HCT116 (cell line): ENCODE measurements around the gene PPP2CA. TPM values are rescaled to one million over a fixed set of nuclear protein-coding genes. Genes with fewer than 3 reads are reported as not detected.

Source experiments
- ATAC-seq: fragments of 200-7000 bp; cut with Tn5 transposase; 2 replicates; pipeline ENCODE4 v1.9.1; 2020; ENCODE audit warnings: mild to moderate bottlenecking, moderate library complexity
- BruUV-seq: library from RNA; stranded (reverse); fragments of 400-500 nt; replicated peaks from 2 replicates; lab custom pipeline; 2021; lab: Mats Ljungman, UMichigan
- CTCF ChIA-PET: fragments of 300-600 bp; sonication (Branson Sonifier 250); formaldehyde crosslinking; loops from one replicate; lab custom pipeline; 2021; ENCODE audit warnings: antibody characterized with exemption; lab: Charles Lee
- POLR2A ChIA-PET: fragments of 300-600, 350-600 bp; sonication (Branson Sonifier 250); formaldehyde crosslinking; loops from one replicate; lab custom pipeline; 2021; ENCODE audit warnings: antibody characterized with exemption; lab: Charles Lee
- RAD21 ChIA-PET, 2 experiments: fragments of 300-600 bp; sonication (Branson Sonifier 250); formaldehyde crosslinking; loops; one replicate each; lab custom pipeline; 2023; ENCODE audit warnings: low total read pairs in 2 of 2; ENCODE audit not compliant: uncharacterized antibody in 2 of 2, unreplicated experiment in 2 of 2, low non-redundant PET in 1 of 2; lab: Charles Lee
- DNase-seq: peaks from one replicate; pipeline ENCODE4 v3.0.0-alpha.2; 2010; ENCODE audit warnings: low read depth, low spot score
- H2AFZ ChIP-seq: fragments of 200-600 bp; shearing (Covaris generic), sonication (generic); 2 replicates; pipeline ENCODE4 v1.6.1; 2017; ENCODE audit warnings: low read depth, mixed run types, mixed read lengths, antibody characterized with exemption, low read length; ENCODE audit not compliant: poor library complexity, severe bottlenecking
- H3K27ac ChIP-seq: 2 replicates; pipeline ENCODE4 v1.5.1; 2012; ENCODE audit warnings: low read depth, low read length
- H3K27me3 ChIP-seq: fragments of 200-600 bp; sonication (generic); 2 replicates; pipeline ENCODE4 v1.6.1; 2016; ENCODE audit warnings: mixed run types, low read length, mixed read lengths; ENCODE audit not compliant: insufficient read depth
- H3K36me3 ChIP-seq, 2 experiments: fragments of 200-500 bp in 1 of 2; fragments of 200-600 bp in 1 of 2; sonication (Bioruptor generic) in 1 of 2; sonication (generic) in 1 of 2; 2 replicates each; pipeline versions ENCODE4 v1.5.1 to v1.6.1; 2014 to 2016; ENCODE audit warnings: low read length in 2 of 2, inconsistent platforms in 1 of 2, mixed read lengths in 1 of 2, mixed run types in 1 of 2; ENCODE audit not compliant: insufficient read depth in 2 of 2, control insufficient read depth in 1 of 2
- H3K4me1 ChIP-seq, 2 experiments: fragments of 200-600 bp in 1 of 2; sonication (generic) in 1 of 2; 2 replicates each; pipeline versions ENCODE4 v1.5.1 to v1.6.1; 2012 to 2017; ENCODE audit warnings: low read length in 2 of 2, inconsistent platforms in 1 of 2, mild to moderate bottlenecking in 1 of 2, mixed read lengths in 1 of 2, mixed run types in 1 of 2, moderate library complexity in 1 of 2; ENCODE audit not compliant: insufficient read depth in 2 of 2, control insufficient read depth in 1 of 2
- H3K4me2 ChIP-seq: fragments of 200-600 bp; sonication (generic); 2 replicates; pipeline ENCODE4 v1.6.1; 2017; ENCODE audit warnings: mixed run types, low read length, mixed read lengths
- H3K4me3 ChIP-seq, 2 experiments: fragments of 200-600 bp in 1 of 2; sonication (generic) in 1 of 2; replicated peaks in 1 of 2; 2 replicates each; pipeline ENCODE4 v1.5.1; 2011 to 2016; ENCODE audit warnings: low read length in 2 of 2, control low read depth in 1 of 2, low read depth in 1 of 2, mild to moderate bottlenecking in 1 of 2, mixed read lengths in 1 of 2, mixed run types in 1 of 2
- H3K79me2 ChIP-seq: fragments of 200-600 bp; sonication (generic); 2 replicates; pipeline ENCODE4 v1.6.1; 2017; ENCODE audit warnings: mild to moderate bottlenecking, mixed run types, low read length, moderate library complexity, mixed read lengths; ENCODE audit not compliant: insufficient read depth
- H3K9ac ChIP-seq: fragments of 200-600 bp; sonication (generic); 2 replicates; pipeline ENCODE4 v1.6.1; 2016; ENCODE audit warnings: low read length, mixed read lengths
- H3K9me2 ChIP-seq: fragments of 200-600 bp; sonication (generic), shearing (Covaris generic); 2 replicates; pipeline ENCODE4 v1.6.1; 2017; ENCODE audit warnings: mixed run types, mild to moderate bottlenecking, moderate library complexity; ENCODE audit not compliant: insufficient read depth
- H3K9me3 ChIP-seq, 2 experiments: fragments of 200-500 bp in 1 of 2; fragments of 200-600 bp in 1 of 2; sonication (Bioruptor generic) in 1 of 2; sonication (generic) in 1 of 2; 2 replicates each; pipeline ENCODE4 v1.6.1; 2014 to 2017; ENCODE audit warnings: low read length in 2 of 2, mixed read lengths in 2 of 2, inconsistent platforms in 1 of 2, low read depth in 1 of 2, mild to moderate bottlenecking in 1 of 2, mixed run types in 1 of 2, moderate library complexity in 1 of 2; ENCODE audit not compliant: control insufficient read depth in 1 of 2, insufficient read depth in 1 of 2
- H4K20me1 ChIP-seq: fragments of 200-600 bp; sonication (generic), shearing (Covaris generic); 2 replicates; pipeline ENCODE4 v1.6.1; 2017; ENCODE audit warnings: mixed run types, mild to moderate bottlenecking, moderate library complexity; ENCODE audit not compliant: insufficient read depth
- CEBPB ChIP-seq: IDR thresholded peaks from 2 replicates; pipeline ENCODE4 v1.6.1; 2012; ENCODE audit warnings: low read depth
- EZH2phosphoT487 ChIP-seq: fragments of 200-600 bp; IDR thresholded peaks from 2 replicates; pipeline ENCODE4 v1.6.1; 2018; ENCODE audit warnings: antibody characterized with exemption, borderline replicate concordance
- FOSL1 ChIP-seq: IDR thresholded peaks from 2 replicates; pipeline ENCODE4 v1.6.1; 2012; ENCODE audit warnings: low read depth
- JUND ChIP-seq: IDR thresholded peaks from 2 replicates; pipeline ENCODE4 v1.6.1; 2012
- POLR2A ChIP-seq: IDR thresholded peaks from 2 replicates; pipeline ENCODE4 v1.7.0; 2011; ENCODE audit warnings: borderline replicate concordance; ENCODE audit not compliant: insufficient read depth, insufficient read length; ENCODE audit errors: extremely low read depth
- RAD21 ChIP-seq: IDR thresholded peaks from 2 replicates; pipeline ENCODE4 v1.6.1; 2012; ENCODE audit warnings: low read depth, mild to moderate bottlenecking
- SP1 ChIP-seq: IDR thresholded peaks from 2 replicates; pipeline ENCODE4 v1.6.1; 2012; ENCODE audit warnings: low read depth
- TCF7L2 ChIP-seq: IDR thresholded peaks from 2 replicates; pipeline ENCODE4 v1.7.0; 2011; ENCODE audit warnings: borderline replicate concordance, inconsistent platforms; ENCODE audit not compliant: insufficient read depth, insufficient read length; ENCODE audit errors: extremely low read depth
- YY1 ChIP-seq: IDR thresholded peaks from 2 replicates; pipeline ENCODE4 v1.6.1; 2011; ENCODE audit warnings: low read length, low read depth, moderate library complexity, mild to moderate bottlenecking; ENCODE audit not compliant: insufficient replicate concordance; ENCODE audit errors: extremely low read depth
- ZFX ChIP-seq: fragments of 450-650 bp; IDR thresholded peaks from 2 replicates; pipeline ENCODE4 v1.6.1; 2017
- ZNF274 ChIP-seq: fragments of 200-500 bp; sonication (Bioruptor generic); IDR thresholded peaks from 2 replicates; pipeline ENCODE4 v1.6.1; 2014; ENCODE audit warnings: mild to moderate bottlenecking, low read depth, low read length, inconsistent platforms
- intact Hi-C: fragments of 100-400 bp; cut with micrococcal nuclease; formaldehyde crosslinking; loops from 2 replicates; pipeline ENCODE4 v1.10.0; 2022
- total RNA-seq: library from RNA; stranded (reverse); gene quantifications from one replicate; pipeline ENCODE4 v1.2.1, GENCODE V29; 2021; ENCODE audit not compliant: unreplicated experiment
- TF ChIP-seq, protein P1 (sequence below): IDR thresholded peaks from 2 replicates; pipeline ENCODE4 v1.6.1; 2012
- TF ChIP-seq, protein P2 (sequence below): IDR thresholded peaks from 2 replicates; pipeline ENCODE4 v1.6.1; 2011; ENCODE audit warnings: mild to moderate bottlenecking, low read length, moderate library complexity; ENCODE audit not compliant: insufficient replicate concordance; ENCODE audit errors: extremely low read depth

Gene PPP2CA
- total RNA-seq, 1 experiment from 2014 or later, result 167 TPM

DNA sequence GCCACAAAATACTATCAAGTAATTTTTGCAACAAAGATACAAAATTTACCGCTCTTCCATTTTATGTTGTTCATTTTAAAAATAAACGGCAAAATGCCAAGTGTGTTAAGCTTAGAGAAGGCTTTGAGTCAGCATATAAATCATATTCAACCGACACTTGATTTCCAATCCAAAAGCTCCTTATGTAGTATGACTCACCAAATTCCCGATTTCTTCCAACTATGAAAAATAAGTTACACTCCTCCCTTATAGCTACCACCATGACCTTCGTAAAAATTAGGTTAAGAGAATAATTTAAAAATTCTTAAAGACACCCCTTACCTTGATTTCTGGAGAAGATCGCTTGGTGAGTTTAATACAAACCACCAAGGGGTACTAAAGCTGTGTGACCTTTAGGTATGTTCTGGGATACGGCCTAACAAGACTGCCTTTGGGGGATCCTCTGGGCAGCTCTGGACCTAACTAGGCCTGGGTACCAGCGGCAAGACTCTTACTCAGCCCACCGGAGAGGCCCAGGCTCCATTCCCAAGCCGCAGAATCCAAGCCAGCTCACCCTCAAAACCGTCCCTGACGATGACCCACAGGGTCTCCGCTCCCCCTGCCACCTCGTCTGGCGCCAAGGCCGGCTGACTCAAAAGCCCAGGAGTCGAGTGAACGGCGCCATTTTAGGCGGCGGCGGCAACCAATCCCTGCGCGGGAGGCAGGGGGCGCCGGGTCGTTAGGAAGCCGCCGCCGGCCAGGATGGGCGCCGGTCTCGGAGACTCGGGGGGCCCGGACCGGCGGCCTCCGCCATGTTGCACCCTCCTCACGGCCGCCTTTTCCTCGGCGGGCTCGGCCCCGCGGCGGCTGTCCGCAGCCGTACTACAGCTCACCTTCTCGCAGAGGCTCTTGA lies 739 bp downstream of the PPP2CA start:
- CTCF ChIA-PET, result interaction anchor here (2.3 kb wide), 1 partner anchor 11 kb away, joined by 7 read pairs; no protein-coding TSS in a partner anchor
- no peak for TF ChIP-seq FOSL1
- peak; percentile 33 for TF ChIP-seq TCF7L2
- TF ChIP-seq EZH2phosphoT487, result no peak
- TF ChIP-seq, protein P1, sequence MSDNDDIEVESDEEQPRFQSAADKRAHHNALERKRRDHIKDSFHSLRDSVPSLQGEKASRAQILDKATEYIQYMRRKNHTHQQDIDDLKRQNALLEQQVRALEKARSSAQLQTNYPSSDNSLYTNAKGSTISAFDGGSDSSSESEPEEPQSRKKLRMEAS, result no peak
- TF ChIP-seq SP1, result no peak
- peak; percentile 88 for TF ChIP-seq YY1
- no peak for TF ChIP-seq RAD21
- no peak for TF ChIP-seq JUND
- TF ChIP-seq CEBPB, result no peak
- TF ChIP-seq ZFX, result peak; percentile 75
- no peak for TF ChIP-seq ZNF274
- peak; percentile 5 for TF ChIP-seq POLR2A
- TF ChIP-seq, protein P2, sequence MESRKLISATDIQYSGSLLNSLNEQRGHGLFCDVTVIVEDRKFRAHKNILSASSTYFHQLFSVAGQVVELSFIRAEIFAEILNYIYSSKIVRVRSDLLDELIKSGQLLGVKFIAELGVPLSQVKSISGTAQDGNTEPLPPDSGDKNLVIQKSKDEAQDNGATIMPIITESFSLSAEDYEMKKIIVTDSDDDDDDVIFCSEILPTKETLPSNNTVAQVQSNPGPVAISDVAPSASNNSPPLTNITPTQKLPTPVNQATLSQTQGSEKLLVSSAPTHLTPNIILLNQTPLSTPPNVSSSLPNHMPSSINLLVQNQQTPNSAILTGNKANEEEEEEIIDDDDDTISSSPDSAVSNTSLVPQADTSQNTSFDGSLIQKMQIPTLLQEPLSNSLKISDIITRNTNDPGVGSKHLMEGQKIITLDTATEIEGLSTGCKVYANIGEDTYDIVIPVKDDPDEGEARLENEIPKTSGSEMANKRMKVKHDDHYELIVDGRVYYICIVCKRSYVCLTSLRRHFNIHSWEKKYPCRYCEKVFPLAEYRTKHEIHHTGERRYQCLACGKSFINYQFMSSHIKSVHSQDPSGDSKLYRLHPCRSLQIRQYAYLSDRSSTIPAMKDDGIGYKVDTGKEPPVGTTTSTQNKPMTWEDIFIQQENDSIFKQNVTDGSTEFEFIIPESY, result no peak
- H3K4me1 ChIP-seq, result peaks cover 9 to 32% of the 10 kb centered on the region in 2 experiments
- peak overlapping the region; percentile 84 for H3K4me2 ChIP-seq
- RAD21 ChIA-PET, result no interaction called here
- peak; percentile 48 for ATAC-seq
- H3K9ac ChIP-seq, result peak overlapping the region; percentile 100
- peaks cover 38% of the 10 kb centered on the region; the same call in 1 of the 2 replicates for H4K20me1 ChIP-seq
- H3K9me2 ChIP-seq, result no peaks in the 10 kb centered on the region
- BruUV-seq, result no TSS peak
- peak overlapping the region; percentile 98 for H3K27ac ChIP-seq
- H3K9me3 ChIP-seq, result no peaks in the 10 kb centered on the region
- POLR2A ChIA-PET, result interaction anchor here (0.9 to 2.2 kb wide), 7 partner anchors 9 to 27 kb away, joined by 3 to 10 read pairs (median 5); no protein-coding TSS in a partner anchor
- H3K36me3 ChIP-seq, result peaks cover 0 to 13% of the 10 kb centered on the region in 2 experiments; a peak in 1 of 4 replicates
- no peak for DNase-seq
- H2AFZ ChIP-seq, result no peak overlapping the region
- peaks cover 65% of the 10 kb centered on the region for H3K79me2 ChIP-seq
- H3K27me3 ChIP-seq, result no peaks in the 10 kb centered on the region
- peak overlapping the region; percentile 83 to 95 for H3K4me3 ChIP-seq
- intact Hi-C loops, result loop anchor here (5.0 kb wide), 1 partner anchor 43 kb away; no protein-coding TSS in a partner anchor
